Measurements from ENCODE around the gene ZBED5. TPM values are rescaled to one million over a fixed set of nuclear protein-coding genes. Genes with fewer than 3 reads are reported as not detected.

The ZBED5 gene
- total and polyA plus RNA-seq, 9 of the 15 experiments (the other 6 are each of a cell fraction or from before 2014, with no cell fraction given), result 12.4 to 70.7 (median 26.8) TPM

DNA sequence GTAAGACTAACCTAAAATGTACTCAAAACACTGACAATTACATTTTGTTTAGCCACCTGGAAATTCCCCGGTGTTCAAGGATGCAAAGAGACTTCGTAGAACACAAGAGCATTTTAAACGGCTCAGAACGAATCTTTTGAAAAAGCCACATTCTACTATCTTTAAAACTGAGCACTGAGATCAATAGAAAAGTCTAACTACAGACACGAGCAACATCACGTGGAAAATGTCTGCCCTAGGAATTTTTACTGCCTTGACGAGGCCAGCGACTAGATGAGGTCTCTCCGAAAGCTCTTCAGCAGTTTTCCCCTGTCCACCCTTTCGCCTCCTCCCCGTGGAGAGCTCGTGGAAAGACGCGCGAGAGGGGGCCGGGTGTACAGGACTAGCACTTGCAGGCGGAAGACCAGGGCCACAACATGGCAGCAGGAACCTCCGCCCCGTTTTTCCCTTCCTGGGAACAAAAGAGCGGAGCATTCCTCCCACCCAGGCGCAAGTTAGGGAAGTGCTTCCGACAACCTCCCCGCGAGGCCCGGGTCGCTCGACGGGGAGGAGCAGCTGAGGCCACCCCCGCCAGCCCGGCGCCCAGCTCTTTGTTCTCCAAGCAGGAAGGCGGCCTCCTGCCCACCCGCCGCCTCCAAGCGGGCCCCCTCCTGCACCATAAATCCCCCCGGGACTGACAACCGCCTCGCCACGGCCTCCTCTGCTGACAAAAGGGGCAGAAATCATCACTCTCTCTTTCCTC lies 50.2 kb downstream of the ZBED5 start (continued):
- no peak for TF ChIP-seq XRCC5 (IDR thresholded peaks at IDR 0.05; ENCODE audit: low read depth, low read length)
- TF ChIP-seq, protein P1, sequence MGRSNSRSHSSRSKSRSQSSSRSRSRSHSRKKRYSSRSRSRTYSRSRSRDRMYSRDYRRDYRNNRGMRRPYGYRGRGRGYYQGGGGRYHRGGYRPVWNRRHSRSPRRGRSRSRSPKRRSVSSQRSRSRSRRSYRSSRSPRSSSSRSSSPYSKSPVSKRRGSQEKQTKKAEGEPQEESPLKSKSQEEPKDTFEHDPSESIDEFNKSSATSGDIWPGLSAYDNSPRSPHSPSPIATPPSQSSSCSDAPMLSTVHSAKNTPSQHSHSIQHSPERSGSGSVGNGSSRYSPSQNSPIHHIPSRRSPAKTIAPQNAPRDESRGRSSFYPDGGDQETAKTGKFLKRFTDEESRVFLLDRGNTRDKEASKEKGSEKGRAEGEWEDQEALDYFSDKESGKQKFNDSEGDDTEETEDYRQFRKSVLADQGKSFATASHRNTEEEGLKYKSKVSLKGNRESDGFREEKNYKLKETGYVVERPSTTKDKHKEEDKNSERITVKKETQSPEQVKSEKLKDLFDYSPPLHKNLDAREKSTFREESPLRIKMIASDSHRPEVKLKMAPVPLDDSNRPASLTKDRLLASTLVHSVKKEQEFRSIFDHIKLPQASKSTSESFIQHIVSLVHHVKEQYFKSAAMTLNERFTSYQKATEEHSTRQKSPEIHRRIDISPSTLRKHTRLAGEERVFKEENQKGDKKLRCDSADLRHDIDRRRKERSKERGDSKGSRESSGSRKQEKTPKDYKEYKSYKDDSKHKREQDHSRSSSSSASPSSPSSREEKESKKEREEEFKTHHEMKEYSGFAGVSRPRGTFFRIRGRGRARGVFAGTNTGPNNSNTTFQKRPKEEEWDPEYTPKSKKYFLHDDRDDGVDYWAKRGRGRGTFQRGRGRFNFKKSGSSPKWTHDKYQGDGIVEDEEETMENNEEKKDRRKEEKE (IDR thresholded peaks at IDR 0.05; ENCODE audit: borderline replicate concordance in 1 of 2, control insufficient read depth in 1 of 2, low read depth in 2 of 2, low read length in 1 of 2), result no peak
- TF ChIP-seq, protein P2, sequence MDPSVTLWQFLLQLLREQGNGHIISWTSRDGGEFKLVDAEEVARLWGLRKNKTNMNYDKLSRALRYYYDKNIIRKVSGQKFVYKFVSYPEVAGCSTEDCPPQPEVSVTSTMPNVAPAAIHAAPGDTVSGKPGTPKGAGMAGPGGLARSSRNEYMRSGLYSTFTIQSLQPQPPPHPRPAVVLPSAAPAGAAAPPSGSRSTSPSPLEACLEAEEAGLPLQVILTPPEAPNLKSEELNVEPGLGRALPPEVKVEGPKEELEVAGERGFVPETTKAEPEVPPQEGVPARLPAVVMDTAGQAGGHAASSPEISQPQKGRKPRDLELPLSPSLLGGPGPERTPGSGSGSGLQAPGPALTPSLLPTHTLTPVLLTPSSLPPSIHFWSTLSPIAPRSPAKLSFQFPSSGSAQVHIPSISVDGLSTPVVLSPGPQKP (CRISPR knock-in tag; IDR thresholded peaks at IDR 0.05), result no peak
- TF ChIP-seq STAT5A (IDR thresholded peaks at IDR 0.05; ENCODE audit: borderline replicate concordance, low read length), result no peak
- TF ChIP-seq SMARCA4 (IDR thresholded peaks at IDR 0.05), result no peak
- TF ChIP-seq, protein P3, sequence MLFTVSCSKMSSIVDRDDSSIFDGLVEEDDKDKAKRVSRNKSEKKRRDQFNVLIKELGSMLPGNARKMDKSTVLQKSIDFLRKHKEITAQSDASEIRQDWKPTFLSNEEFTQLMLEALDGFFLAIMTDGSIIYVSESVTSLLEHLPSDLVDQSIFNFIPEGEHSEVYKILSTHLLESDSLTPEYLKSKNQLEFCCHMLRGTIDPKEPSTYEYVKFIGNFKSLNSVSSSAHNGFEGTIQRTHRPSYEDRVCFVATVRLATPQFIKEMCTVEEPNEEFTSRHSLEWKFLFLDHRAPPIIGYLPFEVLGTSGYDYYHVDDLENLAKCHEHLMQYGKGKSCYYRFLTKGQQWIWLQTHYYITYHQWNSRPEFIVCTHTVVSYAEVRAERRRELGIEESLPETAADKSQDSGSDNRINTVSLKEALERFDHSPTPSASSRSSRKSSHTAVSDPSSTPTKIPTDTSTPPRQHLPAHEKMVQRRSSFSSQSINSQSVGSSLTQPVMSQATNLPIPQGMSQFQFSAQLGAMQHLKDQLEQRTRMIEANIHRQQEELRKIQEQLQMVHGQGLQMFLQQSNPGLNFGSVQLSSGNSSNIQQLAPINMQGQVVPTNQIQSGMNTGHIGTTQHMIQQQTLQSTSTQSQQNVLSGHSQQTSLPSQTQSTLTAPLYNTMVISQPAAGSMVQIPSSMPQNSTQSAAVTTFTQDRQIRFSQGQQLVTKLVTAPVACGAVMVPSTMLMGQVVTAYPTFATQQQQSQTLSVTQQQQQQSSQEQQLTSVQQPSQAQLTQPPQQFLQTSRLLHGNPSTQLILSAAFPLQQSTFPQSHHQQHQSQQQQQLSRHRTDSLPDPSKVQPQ (CRISPR knock-in tag; IDR thresholded peaks at IDR 0.05; ENCODE audit: borderline replicate concordance), result no peak
- TF ChIP-seq CREM (IDR thresholded peaks at IDR 0.05; ENCODE audit: low read depth), result no peak
- TF ChIP-seq YY1 (IDR thresholded peaks at IDR 0.05; ENCODE audit: borderline replicate concordance in 1 of 3, control insufficient read depth in 1 of 3, extremely low read depth in 1 of 3, insufficient read depth in 3 of 3, insufficient read length in 1 of 3, insufficient replicate concordance in 2 of 3, low read depth in 1 of 3, low read length in 2 of 3), result peak in 1 of 3 experiments; percentile 60
- TF ChIP-seq GABPA (tag; conservative IDR thresholded peaks at IDR 0.05; ENCODE audit: low read depth), result no peak
- TF ChIP-seq GABPB2 (CRISPR knock-in tag; conservative IDR thresholded peaks at IDR 0.05), result no peak
- TF ChIP-seq SIRT6 (IDR thresholded peaks at IDR 0.05; ENCODE audit: low read depth, low read length), result no peak
- TF ChIP-seq HNRNPLL (IDR thresholded peaks at IDR 0.05; ENCODE audit: low read depth, low read length, poor library complexity, severe bottlenecking), result no peak
- TF ChIP-seq, protein P4, sequence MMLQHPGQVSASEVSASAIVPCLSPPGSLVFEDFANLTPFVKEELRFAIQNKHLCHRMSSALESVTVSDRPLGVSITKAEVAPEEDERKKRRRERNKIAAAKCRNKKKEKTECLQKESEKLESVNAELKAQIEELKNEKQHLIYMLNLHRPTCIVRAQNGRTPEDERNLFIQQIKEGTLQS (IDR thresholded peaks at IDR 0.05), result no peak
- TF ChIP-seq, protein P4 (CRISPR knock-in tag; conservative IDR thresholded peaks at IDR 0.05), result no peak
- no peak for TF ChIP-seq POLR2A (conservative IDR thresholded peaks at IDR 0.05)
- TF ChIP-seq, protein P5, sequence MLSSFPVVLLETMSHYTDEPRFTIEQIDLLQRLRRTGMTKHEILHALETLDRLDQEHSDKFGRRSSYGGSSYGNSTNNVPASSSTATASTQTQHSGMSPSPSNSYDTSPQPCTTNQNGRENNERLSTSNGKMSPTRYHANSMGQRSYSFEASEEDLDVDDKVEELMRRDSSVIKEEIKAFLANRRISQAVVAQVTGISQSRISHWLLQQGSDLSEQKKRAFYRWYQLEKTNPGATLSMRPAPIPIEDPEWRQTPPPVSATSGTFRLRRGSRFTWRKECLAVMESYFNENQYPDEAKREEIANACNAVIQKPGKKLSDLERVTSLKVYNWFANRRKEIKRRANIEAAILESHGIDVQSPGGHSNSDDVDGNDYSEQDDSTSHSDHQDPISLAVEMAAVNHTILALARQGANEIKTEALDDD (IDR thresholded peaks at IDR 0.05), result no peak
- no peak for TF ChIP-seq SLC30A9 (CRISPR knock-in tag; IDR thresholded peaks at IDR 0.05)
- no peak for TF ChIP-seq FOXJ2 (tag; IDR thresholded peaks at IDR 0.05)
- TF ChIP-seq RB1 (IDR thresholded peaks at IDR 0.05; ENCODE audit: low read depth), result no peak
